K562 (cell line): ENCODE results near the gene RCOR3. TPM values are rescaled to one million over a fixed set of nuclear protein-coding genes. Genes with fewer than 3 reads are reported as not detected.

Experiments
- ATAC-seq: fragments of 200-7000 bp; cut with Tn5 transposase; 3 replicates; pipeline ENCODE4 v1.9.1; 2020; ENCODE audit warnings: moderate library complexity
- BruUV-seq: library from RNA; stranded (reverse); fragments of 400-500 nt; replicated peaks from 2 replicates; lab custom pipeline; 2021; lab: Mats Ljungman, UMichigan
- CTCF ChIA-PET: fragments of 300-600 bp; formaldehyde crosslinking; extraction: SDS; loops from one replicate; lab custom pipeline; 2021; ENCODE audit warnings: low intra/inter-chr PET ratio; lab: Yijun Ruan, JAX
- POLR2A ChIA-PET: fragments of 300-600, 350-650 bp; sonication (Branson Sonifier 250); formaldehyde crosslinking; extraction: SDS; loops from one replicate; lab custom pipeline; 2021; ENCODE audit warnings: antibody characterized with exemption, inconsistent platforms; lab: Yijun Ruan, JAX
- DNase-seq, 4 experiments: peaks; one replicate each; pipeline versions ENCODE4 v3.0.0 to v3.0.0-alpha.2; 2011 to 2018; ENCODE audit warnings: low spot score in 3 of 4, mixed read lengths in 3 of 4; ENCODE audit errors: extremely low read depth in 1 of 4
- FAIRE-seq: peaks from 2 replicates; lab custom pipeline; 2011; peaks lifted over from hg19 to GRCh38; lab: Jason Lieb, UNC
- H2AFZ ChIP-seq: 2 replicates; pipeline ENCODE4 v1.6.0; 2011; ENCODE audit warnings: low read depth, low read length, control low read depth, inconsistent platforms
- H3K27ac ChIP-seq: fragments of 200-600 bp; 3 replicates; pipeline ENCODE4 v1.8.0; 2011; ENCODE audit warnings: low read depth, mild to moderate bottlenecking, control low read depth, inconsistent platforms, low read length, moderate library complexity, mixed read lengths; ENCODE audit errors: extremely low read depth
- H3K27me3 ChIP-seq, 2 experiments: fragments of 300-600 bp in 1 of 2; 2 replicates in 1 of 2; 3 replicates in 1 of 2; pipeline versions ENCODE4 v1.6.0 to v1.8.0; 2011; ENCODE audit warnings: inconsistent platforms in 2 of 2, low read length in 2 of 2, mild to moderate bottlenecking in 1 of 2, mixed read lengths in 1 of 2, moderate library complexity in 1 of 2; ENCODE audit not compliant: control insufficient read depth in 2 of 2, insufficient read depth in 2 of 2
- H3K36me3 ChIP-seq: fragments of 300-600 bp; 3 replicates; pipeline ENCODE4 v1.8.0; 2011; ENCODE audit warnings: mild to moderate bottlenecking, low read length, inconsistent platforms; ENCODE audit not compliant: control insufficient read depth, insufficient read depth
- H3K4me1 ChIP-seq, 2 experiments: fragments of 200-600 bp in 1 of 2; replicated peaks in 1 of 2; 2 replicates in 1 of 2; 3 replicates in 1 of 2; pipeline versions ENCODE4 v1.5.1 to v1.8.0; 2011; ENCODE audit warnings: inconsistent platforms in 2 of 2, low read length in 2 of 2, mild to moderate bottlenecking in 1 of 2, mixed read lengths in 1 of 2, moderate library complexity in 1 of 2; ENCODE audit not compliant: control insufficient read depth in 2 of 2, insufficient read depth in 2 of 2
- H3K4me2 ChIP-seq: 2 replicates; pipeline ENCODE4 v1.6.1; 2011; ENCODE audit warnings: low read length, control low read depth, inconsistent platforms, mixed read lengths; ENCODE audit not compliant: insufficient read depth
- H3K4me3 ChIP-seq: fragments of 200-600 bp; sonication (generic), shearing (Covaris generic); 2 replicates; pipeline ENCODE4 v1.5.1; 2016; ENCODE audit warnings: control low read depth, inconsistent platforms
- H3K79me2 ChIP-seq: fragments of 200-600 bp; 3 replicates; pipeline ENCODE4 v1.8.0; 2011; ENCODE audit warnings: low read length, inconsistent platforms; ENCODE audit not compliant: control insufficient read depth, insufficient read depth
- H3K9ac ChIP-seq, 2 experiments: 2 replicates each; pipeline versions ENCODE4 v1.6.0 to v1.6.1; 2011; ENCODE audit warnings: low read depth in 2 of 2, low read length in 2 of 2, control low read depth in 1 of 2, inconsistent platforms in 1 of 2, mild to moderate bottlenecking in 1 of 2, mixed read lengths in 1 of 2; ENCODE audit not compliant: insufficient read depth in 1 of 2
- H3K9me1 ChIP-seq: one replicate; pipeline ENCODE4 v1.6.0; 2011; ENCODE audit warnings: inconsistent platforms, mild to moderate bottlenecking, low read length, moderate library complexity; ENCODE audit not compliant: control insufficient read depth, insufficient read depth
- H3K9me3 ChIP-seq: replicated peaks from 2 replicates; pipeline ENCODE4 v1.5.1; 2011; ENCODE audit warnings: low read depth, low read length, inconsistent platforms; ENCODE audit not compliant: control insufficient read depth, insufficient read depth
- H4K20me1 ChIP-seq: replicated peaks from 2 replicates; pipeline ENCODE4 v1.6.1; 2011; ENCODE audit warnings: low read length, inconsistent platforms, mixed read lengths; ENCODE audit not compliant: control insufficient read depth, insufficient read depth
- ADNP ChIP-seq: fragments of 200-800 bp; sonication (Bioruptor generic); IDR thresholded peaks from 2 replicates; pipeline ENCODE4 v1.6.1; 2016; ENCODE audit warnings: missing genetic modification characterization, missing compliant biosample characterization
- BRD4 ChIP-seq: fragments of 200-600 bp; sonication (generic); IDR thresholded peaks from 2 replicates; pipeline ENCODE4 v1.6.1; 2017; ENCODE audit warnings: inconsistent platforms
- CHCHD3 ChIP-seq: fragments of 250-450 bp; sonication (Bioruptor Pico); IDR thresholded peaks from 2 replicates; pipeline ENCODE4 v2.1.2; 2022; ENCODE audit warnings: mild to moderate bottlenecking
- CREB1 ChIP-seq, 2 experiments: sonication (generic) in 1 of 2; formaldehyde crosslinking in 1 of 2; IDR thresholded peaks; 2 replicates each; pipeline versions ENCODE4 v1.6.1 to v1.8.0; 2012 to 2022; ENCODE audit warnings: inconsistent platforms in 1 of 2, mild to moderate bottlenecking in 1 of 2, missing genetic modification reagents in 1 of 2, moderate library complexity in 1 of 2
- LEF1 ChIP-seq: fragments of 450-650 bp; IDR thresholded peaks from 2 replicates; pipeline ENCODE4 v1.6.1; 2016; ENCODE audit warnings: mild to moderate bottlenecking
- PHF21A ChIP-seq: fragments of 450-650 bp; IDR thresholded peaks from 2 replicates; pipeline ENCODE4 v1.6.1; 2017; ENCODE audit warnings: low read depth, borderline replicate concordance
- POLR2H ChIP-seq: IDR thresholded peaks from 2 replicates; pipeline ENCODE4 v1.6.1; 2016; ENCODE audit warnings: missing genetic modification characterization, low read depth, mild to moderate bottlenecking, control low read depth, missing compliant biosample characterization, moderate library complexity
- RAD21 ChIP-seq, 2 experiments: fragments of 250-450 bp in 1 of 2; fragments of 450-650 bp in 1 of 2; sonication (Bioruptor Pico) in 1 of 2; formaldehyde crosslinking in 1 of 2; IDR thresholded peaks in 1 of 2; conservative IDR thresholded peaks in 1 of 2; 2 replicates each; pipeline versions ENCODE4 v1.4.0 to v1.8.0; 2020 to 2022; ENCODE audit warnings: mild to moderate bottlenecking in 2 of 2, moderate library complexity in 1 of 2
- RBM17 ChIP-seq: fragments of 200-400 bp; formaldehyde crosslinking; IDR thresholded peaks from 2 replicates; pipeline ENCODE4 v1.6.1; 2017; ENCODE audit warnings: low read depth, mild to moderate bottlenecking, low read length, borderline replicate concordance
- SMARCE1 ChIP-seq: fragments of 450-650 bp; IDR thresholded peaks from 2 replicates; pipeline ENCODE4 v1.7.1; 2016; ENCODE audit warnings: mild to moderate bottlenecking
- SRF ChIP-seq, 2 experiments: fragments of 250-450, 450-650 bp in 1 of 2; sonication (Bioruptor Pico) in 1 of 2; sonication (generic) in 1 of 2; formaldehyde crosslinking; IDR thresholded peaks; 2 replicates each; pipeline versions ENCODE4 v1.5.0 to v1.5.1; 2020 to 2022; ENCODE audit warnings: mild to moderate bottlenecking in 1 of 2, missing genetic modification reagents in 1 of 2
- TRIM24 ChIP-seq, 2 experiments: fragments of 450-650 bp; IDR thresholded peaks; 2 replicates each; pipeline ENCODE4 v1.6.1; 2016
- ZBED1 ChIP-seq: IDR thresholded peaks from 2 replicates; pipeline ENCODE4 v1.6.1; 2014
- WGBS: fragments of 100-300 bp; shearing (Covaris generic); methylation state at CpG from one replicate; pipeline ENCODE4 v1.1.6; 2016; ENCODE audit warnings: low coverage, mixed read lengths; ENCODE audit not compliant: insufficient coverage; ENCODE audit errors: missing lambda C conversion rate; 5-methylcytosine and 5-hydroxymethylcytosine counted together
- in situ Hi-C: fragments of 300-500 bp; cut with MboI; formaldehyde crosslinking; loops from 4 replicates; pipeline ENCODE4 v1.15.0; 2018; ENCODE audit warnings: inconsistent platforms, mixed read lengths
- intact Hi-C: fragments of 100-400 bp; cut with micrococcal nuclease; formaldehyde crosslinking; loops from 2 replicates; pipeline ENCODE4 v1.14.2; 2022
- polyA plus RNA-seq, 8 experiments: library from polyadenylated mRNA; depleted of rRNA in 4 of 8; stranded (reverse) in 5 of 8; unstranded in 3 of 8; fragments of >200 nt; fragmentation: Nextera tagmentation in 2 of 8; fragmentation: Illumina TruSeq in 1 of 8; extraction: Ambion mirVana in 2 of 8; extraction: Trizol in 1 of 8; gene quantifications; 2 replicates each; pipeline versions ENCODE4 v1.2.1 to v1.2.3, GENCODE V29; 2011 to 2014; ENCODE audit warnings: inconsistent platforms in 1 of 8, missing spikeins in 1 of 8
- total RNA-seq, 7 experiments: library from RNA; depleted of rRNA in 6 of 7; stranded (reverse); fragments of >200 nt in 6 of 7; fragmentation: Illumina TruSeq in 2 of 7; extraction: Trizol in 2 of 7; gene quantifications; 2 replicates each; pipeline versions ENCODE4 v1.2.1 to v1.2.3, GENCODE V29; 2011 to 2021; ENCODE audit warnings: low replicate concordance in 1 of 7
- TF ChIP-seq, protein P1 (sequence below): fragments of 450-650 bp; IDR thresholded peaks from 2 replicates; pipeline ENCODE4 v1.6.1; 2017; ENCODE audit warnings: mild to moderate bottlenecking, moderate library complexity
- TF ChIP-seq, protein P2 (sequence below): IDR thresholded peaks from 2 replicates; pipeline ENCODE4 v1.6.1; 2016; ENCODE audit warnings: missing genetic modification characterization, missing compliant biosample characterization

RCOR3 gene
- total and polyA plus RNA-seq, 9 of the 15 experiments (the other 6 are each of a cell fraction or from before 2014, with no cell fraction given) = 9.7 to 42.7 (median 29.5) TPM

DNA sequence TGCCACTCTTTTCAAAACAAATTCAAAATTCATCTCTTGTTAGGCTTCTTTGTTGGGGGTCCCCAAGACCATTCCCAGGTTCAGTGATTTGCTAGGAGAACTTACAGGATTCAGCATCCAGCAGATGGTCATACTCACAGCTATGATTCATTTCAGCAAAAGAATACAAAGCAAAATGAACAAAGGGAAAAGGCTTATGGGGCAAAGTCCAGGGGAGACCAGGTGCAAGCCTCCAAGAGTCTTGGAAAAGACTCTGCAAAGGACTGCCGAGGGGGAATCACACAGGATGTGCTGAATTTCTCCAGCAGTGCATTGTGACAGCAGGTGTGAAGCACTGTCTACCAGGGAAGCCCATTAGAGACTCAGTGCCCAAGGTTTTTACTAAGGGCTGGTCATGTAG is 74.7 kb downstream of the RCOR3 start:
- TF ChIP-seq ZBED1 = no peak
- no peak for TF ChIP-seq CREB1 (IDR thresholded peaks at IDR 0.05)
- no peak for TF ChIP-seq CREB1 (CRISPR knock-in tag; IDR thresholded peaks at IDR 0.05)
- no peak for TF ChIP-seq CHCHD3
- TF ChIP-seq, all 486 proteins: peak for 0
- ATAC-seq (no peak), FAIRE-seq (no peak), DNase-seq (no peak)
- no peak overlapping the region for H2AFZ ChIP-seq
- H3K4me3 ChIP-seq = no peak overlapping the region
- POLR2A ChIA-PET = interaction anchor here (1.1 kb wide), 1 partner anchor 272 kb away, joined by 3 read pairs; no protein-coding TSS in a partner anchor
- CTCF ChIA-PET = no interaction called here
- peaks cover 10 to 31% of the 10 kb centered on the region in 2 experiments for H3K4me1 ChIP-seq
- no peaks in the 10 kb centered on the region for H3K79me2 ChIP-seq
- BruUV-seq = no TSS peak
- H3K27ac ChIP-seq = no peak overlapping the region
- no peaks in the 10 kb centered on the region for H3K36me3 ChIP-seq
- H3K4me2 ChIP-seq = no peak overlapping the region
- 43% methylated on average over 1 of the region's 1 CpG for WGBS
- no peaks in the 10 kb centered on the region for H3K27me3 ChIP-seq
- H3K9me3 ChIP-seq = no peaks in the 10 kb centered on the region
- H3K9me1 ChIP-seq = no peaks in the 10 kb centered on the region
- no peak overlapping the region for H3K9ac ChIP-seq
- no peaks in the 10 kb centered on the region for H4K20me1 ChIP-seq
- in situ Hi-C loops = no loop called here
- intact Hi-C loops = no loop called here

DNA sequence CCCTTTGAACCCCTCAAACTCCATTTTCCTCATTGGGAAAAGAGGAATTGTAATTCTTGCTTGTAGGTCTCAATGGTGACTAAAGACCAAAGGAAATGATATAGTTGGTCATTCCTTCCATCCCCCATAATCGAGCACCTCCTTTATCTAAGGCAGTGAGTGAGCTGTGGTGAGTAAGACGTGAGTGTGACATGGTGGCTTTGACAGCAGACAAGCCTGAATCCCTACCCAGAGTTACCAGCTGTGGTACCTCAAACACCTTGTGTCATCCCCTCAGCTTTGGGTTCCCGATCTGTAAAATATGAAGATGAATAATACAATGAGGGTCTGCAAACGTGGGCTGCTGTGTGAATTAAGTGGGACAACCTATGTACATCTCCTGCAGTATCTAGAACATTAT is 75.8 kb downstream of the RCOR3 start:
- Histone ChIP-seq H2AFZ (peak overlapping the region; percentile 53; the same call in 1 of the 2 replicates), H3K9ac (no peak overlapping the region), H3K4me2 (no peak overlapping the region), H3K27ac (no peak overlapping the region), H3K4me1 (peaks cover 13 to 23% of the 10 kb centered on the region in 2 experiments), H3K36me3 (no peaks in the 10 kb centered on the region), H3K9me3 (no peaks in the 10 kb centered on the region), H4K20me1 (no peaks in the 10 kb centered on the region), H3K4me3 (no peak overlapping the region), H3K9me1 (no peaks in the 10 kb centered on the region), H3K79me2 (no peaks in the 10 kb centered on the region), H3K27me3 (no peaks in the 10 kb centered on the region)
- intact Hi-C loops (no loop called here), in situ Hi-C loops (no loop called here)
- ChIA-PET POLR2A (interaction anchor here (0.5 kb wide), 1 partner anchor 135 kb away, joined by 3 read pairs; no protein-coding TSS in a partner anchor), CTCF (no interaction called here)
- WGBS = 19% methylated on average over 4 of the region's 4 CpGs
- DNase-seq = no peak
- peak; percentile 42 for FAIRE-seq
- 0 out of 3 replicates have a peak, but pooled peaks have one; percentile 12 for ATAC-seq
- BruUV-seq = no TSS peak
- TF ChIP-seq, protein P1, sequence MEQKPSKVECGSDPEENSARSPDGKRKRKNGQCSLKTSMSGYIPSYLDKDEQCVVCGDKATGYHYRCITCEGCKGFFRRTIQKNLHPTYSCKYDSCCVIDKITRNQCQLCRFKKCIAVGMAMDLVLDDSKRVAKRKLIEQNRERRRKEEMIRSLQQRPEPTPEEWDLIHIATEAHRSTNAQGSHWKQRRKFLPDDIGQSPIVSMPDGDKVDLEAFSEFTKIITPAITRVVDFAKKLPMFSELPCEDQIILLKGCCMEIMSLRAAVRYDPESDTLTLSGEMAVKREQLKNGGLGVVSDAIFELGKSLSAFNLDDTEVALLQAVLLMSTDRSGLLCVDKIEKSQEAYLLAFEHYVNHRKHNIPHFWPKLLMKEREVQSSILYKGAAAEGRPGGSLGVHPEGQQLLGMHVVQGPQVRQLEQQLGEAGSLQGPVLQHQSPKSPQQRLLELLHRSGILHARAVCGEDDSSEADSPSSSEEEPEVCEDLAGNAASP = no peak
- 0 out of 2 replicates have a peak, but pooled peaks have one; percentile 25 for TF ChIP-seq SMARCE1
- no peak for TF ChIP-seq POLR2H (tag)
- TF ChIP-seq, protein P2, sequence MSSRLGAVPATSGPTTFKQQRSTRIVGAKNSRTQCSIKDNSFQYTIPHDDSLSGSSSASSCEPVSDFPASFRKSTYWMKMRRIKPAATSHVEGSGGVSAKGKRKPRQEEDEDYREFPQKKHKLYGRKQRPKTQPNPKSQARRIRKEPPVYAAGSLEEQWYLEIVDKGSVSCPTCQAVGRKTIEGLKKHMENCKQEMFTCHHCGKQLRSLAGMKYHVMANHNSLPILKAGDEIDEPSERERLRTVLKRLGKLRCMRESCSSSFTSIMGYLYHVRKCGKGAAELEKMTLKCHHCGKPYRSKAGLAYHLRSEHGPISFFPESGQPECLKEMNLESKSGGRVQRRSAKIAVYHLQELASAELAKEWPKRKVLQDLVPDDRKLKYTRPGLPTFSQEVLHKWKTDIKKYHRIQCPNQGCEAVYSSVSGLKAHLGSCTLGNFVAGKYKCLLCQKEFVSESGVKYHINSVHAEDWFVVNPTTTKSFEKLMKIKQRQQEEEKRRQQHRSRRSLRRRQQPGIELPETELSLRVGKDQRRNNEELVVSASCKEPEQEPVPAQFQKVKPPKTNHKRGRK (tag) = no peak
- no peak for TF ChIP-seq ADNP (tag)
- no peak for TF ChIP-seq RBM17
- TF ChIP-seq TRIM24 (IDR thresholded peaks at IDR 0.05) = no peak
- no peak for TF ChIP-seq LEF1
- no peak for TF ChIP-seq PHF21A
- no peak for TF ChIP-seq RAD21 (CRISPR knock-in tag; conservative IDR thresholded peaks at IDR 0.05 in 1 of 2, IDR thresholded peaks at IDR 0.05 in 1 of 2)
- TF ChIP-seq BRD4 = no peak
- TF ChIP-seq SRF (CRISPR knock-in tag; IDR thresholded peaks at IDR 0.05) = no peak
